Measurements from ENCODE around the gene GALNS.

Gene GALNS

GRCh38 chr16:88809676-88810165 lies 47.0 kb downstream of the GALNS start:
- peaks cover 4% of the 10 kb centered on the region; the same call in 1 of the 2 replicates for H3F3A ChIP-seq (ENCODE audit: insufficient read depth, low read length)
- peak overlapping the region; percentile 91 for H3K4me2 ChIP-seq (ENCODE audit: low read length)
- no peak for TF ChIP-seq EZH2 (IDR thresholded peaks at IDR 0.05; ENCODE audit: borderline replicate concordance, low read length)
- TF ChIP-seq CTCF (IDR thresholded peaks at IDR 0.05; ENCODE audit: low read length) = no peak
- H3K9me3 ChIP-seq (ENCODE audit: low read length) = 0 out of 2 replicates have a peak, but pooled peaks cover 6% of the 10 kb centered on the region
- H3K27me3 ChIP-seq (ENCODE audit: insufficient read depth, low read length) = no peaks in the 10 kb centered on the region; the same call in 1 of the 2 replicates
- no peaks in the 10 kb centered on the region for H3K79me2 ChIP-seq (ENCODE audit: insufficient read depth, low read length)
- H3K9ac ChIP-seq (ENCODE audit: low read length) = peak overlapping the region; percentile 89; the same call in 1 of the 2 replicates
- H3K27ac ChIP-seq (ENCODE audit: low read depth, low read length, poor library complexity, severe bottlenecking) = peak overlapping the region; percentile 78
- no peak overlapping the region for H2AFZ ChIP-seq (ENCODE audit: low read length)
- peaks cover 32% of the 10 kb centered on the region for H3K4me1 ChIP-seq (ENCODE audit: insufficient read depth, low read length, severe bottlenecking)
- peaks cover 56% of the 10 kb centered on the region for H3K36me3 ChIP-seq (ENCODE audit: insufficient read depth, low read length)
- peak overlapping the region; percentile 80 for H3K4me3 ChIP-seq (ENCODE audit: low read depth, low read length, poor library complexity, severe bottlenecking)
- no peaks in the 10 kb centered on the region for H3K9me2 ChIP-seq (ENCODE audit: low read depth, low read length)
- no peaks in the 10 kb centered on the region for H4K20me1 ChIP-seq (ENCODE audit: insufficient read depth, low read length)

GRCh38 chr16:88809068-88809675 lies 47.6 kb downstream of the GALNS start:
- Histone ChIP-seq H4K20me1 (ENCODE audit: insufficient read depth, low read length) (no peaks in the 10 kb centered on the region), H3K9me3 (ENCODE audit: low read length) (0 out of 2 replicates have a peak, but pooled peaks cover 6% of the 10 kb centered on the region), H3K9me2 (ENCODE audit: low read depth, low read length) (no peaks in the 10 kb centered on the region), H3K4me2 (ENCODE audit: low read length) (peak overlapping the region; percentile 91; the same call in 1 of the 2 replicates), H3K4me3 (ENCODE audit: low read depth, low read length, poor library complexity, severe bottlenecking) (no peak overlapping the region), H3K27me3 (ENCODE audit: insufficient read depth, low read length) (no peaks in the 10 kb centered on the region; the same call in 1 of the 2 replicates), H3K4me1 (ENCODE audit: insufficient read depth, low read length, severe bottlenecking) (peaks cover 34% of the 10 kb centered on the region), H3K36me3 (ENCODE audit: insufficient read depth, low read length) (peaks cover 58% of the 10 kb centered on the region), H3K27ac (ENCODE audit: low read depth, low read length, poor library complexity, severe bottlenecking) (peak overlapping the region; percentile 78), H3K9ac (ENCODE audit: low read length) (no peak overlapping the region), H2AFZ (ENCODE audit: low read length) (no peak overlapping the region), H3K79me2 (ENCODE audit: insufficient read depth, low read length) (no peaks in the 10 kb centered on the region), H3F3A (ENCODE audit: insufficient read depth, low read length) (peaks cover 4% of the 10 kb centered on the region; the same call in 1 of the 2 replicates)
- TF ChIP-seq EZH2 (IDR thresholded peaks at IDR 0.05; ENCODE audit: borderline replicate concordance, low read length) (no peak), CTCF (IDR thresholded peaks at IDR 0.05; ENCODE audit: low read length) (no peak)

DNA sequence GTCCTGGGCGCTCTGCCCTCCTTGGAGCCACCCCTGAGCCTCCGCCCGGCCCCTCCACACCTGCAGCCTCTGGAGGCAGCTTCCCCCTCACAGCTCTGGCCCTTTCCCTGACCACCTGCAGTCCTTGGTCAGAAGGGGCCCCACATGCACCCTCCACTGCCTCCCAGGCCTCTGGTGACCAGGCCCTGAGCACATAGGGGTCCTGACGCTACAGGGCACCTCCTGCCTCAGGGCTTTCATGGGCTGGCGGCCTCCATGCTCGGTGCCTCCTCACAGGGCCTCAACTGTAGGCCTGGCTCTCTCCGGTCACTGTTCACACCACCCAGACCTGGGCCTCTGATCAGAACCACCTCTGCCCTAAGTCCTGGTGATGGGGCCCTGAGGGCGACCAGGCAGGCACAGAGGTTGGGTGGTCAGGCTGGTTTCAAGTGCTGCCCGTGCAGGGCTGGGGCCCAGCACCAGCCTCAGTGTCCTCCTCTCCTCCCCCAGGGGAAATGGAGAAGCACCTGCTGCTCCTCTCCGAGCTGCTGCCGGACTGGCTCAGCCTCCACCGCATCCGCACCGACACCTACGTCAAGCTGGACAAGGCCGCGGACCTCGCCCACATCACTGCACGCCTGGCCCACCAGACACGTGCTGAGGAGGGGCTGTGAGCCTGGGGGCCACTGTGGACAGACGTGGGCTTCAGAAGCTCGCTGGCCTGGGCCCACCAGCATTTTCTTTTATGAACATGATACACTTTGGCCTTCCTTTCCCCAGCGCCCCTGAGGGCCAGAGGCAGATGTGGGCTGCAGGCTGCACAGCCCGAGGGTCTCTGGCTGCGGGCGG lies 48.9 kb downstream of the GALNS start:
- peaks cover 34% of the 10 kb centered on the region for H3K4me1 ChIP-seq (ENCODE audit: insufficient read depth, low read length, severe bottlenecking)
- no peak overlapping the region for H3K4me3 ChIP-seq (ENCODE audit: low read depth, low read length, poor library complexity, severe bottlenecking)
- no peaks in the 10 kb centered on the region for H4K20me1 ChIP-seq (ENCODE audit: insufficient read depth, low read length)
- H3F3A ChIP-seq (ENCODE audit: insufficient read depth, low read length) = peaks cover 4% of the 10 kb centered on the region; the same call in 1 of the 2 replicates
- peaks cover 58% of the 10 kb centered on the region for H3K36me3 ChIP-seq (ENCODE audit: insufficient read depth, low read length)
- H3K79me2 ChIP-seq (ENCODE audit: insufficient read depth, low read length) = no peaks in the 10 kb centered on the region
- H3K9ac ChIP-seq (ENCODE audit: low read length) = no peak overlapping the region
- H2AFZ ChIP-seq (ENCODE audit: low read length) = no peak overlapping the region
- no peak overlapping the region for H3K27ac ChIP-seq (ENCODE audit: low read depth, low read length, poor library complexity, severe bottlenecking)
- H3K9me2 ChIP-seq (ENCODE audit: low read depth, low read length) = no peaks in the 10 kb centered on the region
- H3K4me2 ChIP-seq (ENCODE audit: low read length) = no peak overlapping the region
- H3K9me3 ChIP-seq (ENCODE audit: low read length) = 0 out of 2 replicates have a peak, but pooled peaks cover 6% of the 10 kb centered on the region
- H3K27me3 ChIP-seq (ENCODE audit: insufficient read depth, low read length) = no peaks in the 10 kb centered on the region; the same call in 1 of the 2 replicates
- no peak for TF ChIP-seq CTCF (IDR thresholded peaks at IDR 0.05; ENCODE audit: low read length)
- TF ChIP-seq EZH2 (IDR thresholded peaks at IDR 0.05; ENCODE audit: borderline replicate concordance, low read length) = no peak

Data from OCI-LY1 (cell line).